GM19324 (cell line): ENCODE results near the gene TMSB15C.
"Not testable (repeated sequence)": the region's sequence is repeated elsewhere in the genome, so short reads cannot be mapped to it uniquely, and the experiment has no call there.

ENCODE experiments used
- ATAC-seq: cut with Tn5 transposase; IDR thresholded peaks from one replicate; pipeline ENCODE4 v1.9.1; 2021; ENCODE audit warnings: mild to moderate bottlenecking, moderate library complexity; ENCODE audit not compliant: unreplicated experiment, low FRiP score

TMSB15C gene

DNA sequence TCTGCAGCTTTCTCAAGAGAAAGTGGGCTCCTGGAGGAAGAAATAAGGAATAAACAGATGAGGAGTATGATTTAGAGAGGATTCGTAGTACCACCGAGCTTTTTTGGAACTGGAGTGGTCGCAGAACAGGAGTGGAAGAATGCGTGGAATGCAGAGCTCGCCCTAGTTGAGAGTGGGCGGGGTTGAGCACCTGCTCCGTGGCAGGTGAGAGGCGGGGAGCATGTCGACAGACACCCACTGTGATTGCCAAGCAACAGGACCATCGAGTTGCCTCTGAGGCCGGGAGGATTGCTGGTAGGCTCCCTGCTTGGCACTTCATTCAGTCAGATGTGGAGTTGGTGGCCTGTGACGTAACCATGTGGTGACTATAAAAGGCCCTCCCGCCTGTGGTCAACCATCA is 21.1 kb downstream of the TMSB15C start:
- ATAC-seq: not testable (repeated sequence)

DNA sequence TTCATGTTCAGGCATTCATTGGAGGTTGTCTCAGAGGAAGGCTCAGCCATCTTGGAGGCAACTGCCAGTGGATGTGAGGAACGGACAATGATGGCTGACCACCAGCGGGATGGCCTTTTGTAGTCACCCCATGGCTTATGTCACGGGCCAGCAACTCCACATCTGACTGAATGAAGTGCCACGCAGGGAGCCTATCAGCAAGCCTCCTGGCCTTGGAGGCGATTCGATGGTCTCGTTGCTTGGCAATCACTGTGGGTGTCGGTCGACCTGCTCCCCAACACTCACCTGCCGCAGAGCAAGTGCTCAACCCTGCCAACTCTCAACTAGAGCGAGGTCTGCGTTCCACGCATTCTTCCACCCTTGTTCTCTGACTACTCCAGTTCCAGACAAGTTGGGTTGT is 28.9 kb downstream of the TMSB15C start:
- ATAC-seq: no peak

DNA sequence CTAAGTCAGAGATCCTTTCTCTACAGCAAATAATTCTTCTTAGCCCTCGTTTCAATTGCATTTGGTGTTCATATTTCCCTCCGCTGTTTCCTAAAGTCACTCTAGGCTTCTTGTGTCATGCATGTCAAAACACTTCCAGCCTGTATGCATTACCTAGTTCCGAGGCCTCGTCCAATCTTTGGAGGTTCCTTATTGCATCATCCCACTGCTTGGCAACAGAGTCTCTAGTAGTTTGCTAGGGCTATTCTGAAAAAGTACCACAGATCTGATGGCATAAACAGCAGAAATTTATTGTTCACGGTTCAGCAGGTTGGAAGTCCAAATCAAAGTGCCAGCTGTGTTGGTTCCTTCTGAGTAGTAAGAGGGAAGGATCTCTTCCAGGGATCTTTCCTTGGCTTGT is 30.4 kb downstream of the TMSB15C start:
- ATAC-seq: no peak

DNA sequence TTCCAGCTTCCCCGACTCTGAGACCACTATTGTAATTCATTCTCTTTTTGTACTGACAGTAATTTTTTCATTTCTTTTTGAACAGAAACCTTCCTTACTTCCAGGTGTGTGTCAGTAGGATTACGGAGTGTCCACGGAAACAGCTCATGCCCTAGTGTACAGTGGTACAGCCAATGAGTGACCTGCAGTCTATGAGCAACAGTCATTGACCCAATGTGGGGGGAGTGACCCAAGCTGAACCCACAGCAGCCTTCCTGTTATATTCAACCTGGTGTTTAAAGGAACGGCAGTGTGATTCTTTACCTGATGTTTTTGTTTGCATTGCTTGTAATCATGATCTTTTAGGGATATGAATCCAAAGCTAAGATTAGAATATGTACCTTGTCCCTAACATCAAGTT is 35.0 kb downstream of the TMSB15C start:
- ATAC-seq: no peak

DNA sequence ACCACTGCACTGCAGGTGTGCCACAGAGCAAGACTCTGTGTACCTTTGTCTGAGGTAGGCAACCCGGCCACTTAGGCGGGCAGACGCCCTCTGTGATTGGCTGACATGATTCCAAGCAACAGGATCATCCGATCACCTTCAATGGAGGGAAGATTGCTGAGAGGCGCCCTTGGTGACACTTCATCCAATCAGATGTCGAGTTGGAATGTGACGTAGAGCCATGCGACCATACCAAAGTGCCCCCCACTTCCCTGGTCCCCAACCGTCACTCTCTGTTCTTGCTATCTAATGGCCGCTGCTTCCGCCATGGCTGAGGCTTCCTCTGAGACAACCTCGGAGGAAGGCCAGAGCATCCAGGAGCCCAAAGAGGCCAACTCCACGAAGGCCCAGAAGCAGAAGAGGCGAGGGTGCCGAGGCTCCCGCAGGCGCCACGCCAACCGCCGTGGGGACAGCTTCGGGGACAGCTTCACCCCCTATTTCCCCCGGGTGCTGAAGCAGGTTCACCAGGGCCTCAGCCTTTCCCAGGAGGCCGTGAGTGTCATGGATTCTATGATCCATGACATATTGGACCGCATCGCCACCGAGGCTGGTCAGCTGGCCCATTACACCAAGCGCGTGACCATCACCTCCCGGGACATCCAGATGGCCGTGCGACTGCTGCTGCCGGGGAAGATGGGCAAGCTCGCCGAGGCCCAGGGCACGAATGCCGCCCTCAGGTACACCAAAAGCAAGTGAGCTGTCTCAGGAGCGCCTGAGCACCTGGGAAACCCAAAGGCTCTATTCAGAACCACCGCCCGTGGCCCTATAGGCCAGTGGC is 36.1 kb downstream of the TMSB15C start, which contains the start of gene H2BW2:
Gene H2BW2 (plus strand): TSS at position 268 of the 817 bp plus-strand sequence. CDS start 39 bp downstream, at position 307.
- no peak for ATAC-seq
